ENCODE results near the gene OOEP.
"Not testable (repeated sequence)": the region's sequence is repeated elsewhere in the genome, so short reads cannot be mapped to it uniquely, and the experiment has no call there.

Gene OOEP

DNA sequence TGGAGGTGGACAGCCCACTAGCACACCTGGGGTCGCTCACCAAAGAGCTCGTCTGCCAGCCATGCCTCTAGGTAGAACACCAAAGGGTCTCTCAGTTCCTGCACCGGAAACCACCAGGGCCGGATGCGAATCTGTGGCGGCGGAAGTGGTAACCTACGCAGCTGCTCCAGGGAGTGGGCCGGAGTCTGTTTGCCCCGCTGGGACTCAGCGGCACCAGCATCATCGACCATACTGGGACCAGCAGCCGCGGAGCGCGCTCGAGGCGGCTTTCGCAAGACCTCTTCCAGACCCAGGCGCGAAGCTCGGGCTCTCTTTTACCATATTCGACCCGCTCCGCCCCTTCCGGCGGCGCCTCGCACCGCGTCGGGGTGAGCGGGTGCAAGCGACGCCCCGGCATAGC, at the start of gene OOEP:
OOEP (minus strand) TSS at position 335 of the 400 bp plus-strand sequence; CDS start at position 230, 105 bp downstream.
- no peak for DNase-seq

DNA sequence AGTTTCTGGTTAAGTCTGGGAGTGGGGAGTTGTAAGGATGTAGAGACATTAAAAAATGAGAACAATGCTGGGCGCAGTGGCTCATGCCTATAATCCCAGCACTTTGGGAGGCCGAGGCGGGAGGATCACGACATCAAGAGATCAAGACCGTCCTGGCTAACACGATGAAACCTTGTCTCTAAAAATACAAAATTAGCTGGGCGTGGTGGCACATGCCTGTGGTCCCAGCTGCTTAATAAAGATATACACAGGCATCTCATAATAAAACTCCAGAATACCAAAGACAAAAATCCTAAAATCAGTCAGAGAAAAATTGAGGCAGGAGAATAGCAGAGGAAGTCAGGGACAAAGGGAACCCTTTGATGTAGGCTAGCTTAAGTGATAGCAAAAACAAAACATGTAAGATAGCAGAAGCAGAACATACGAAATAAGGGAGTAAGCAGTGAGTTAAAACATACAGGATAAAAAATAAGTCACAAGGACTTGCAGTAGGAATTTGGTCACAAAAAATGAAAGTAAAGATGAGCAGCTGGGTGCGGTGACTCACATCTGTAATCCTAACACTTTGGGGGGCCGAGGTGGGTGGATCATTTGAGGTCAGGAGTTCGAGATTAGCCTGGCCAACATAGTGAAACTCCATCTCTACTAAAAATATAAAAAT, 48.5 kb upstream of the OOEP start:
- no peak for DNase-seq

DNA sequence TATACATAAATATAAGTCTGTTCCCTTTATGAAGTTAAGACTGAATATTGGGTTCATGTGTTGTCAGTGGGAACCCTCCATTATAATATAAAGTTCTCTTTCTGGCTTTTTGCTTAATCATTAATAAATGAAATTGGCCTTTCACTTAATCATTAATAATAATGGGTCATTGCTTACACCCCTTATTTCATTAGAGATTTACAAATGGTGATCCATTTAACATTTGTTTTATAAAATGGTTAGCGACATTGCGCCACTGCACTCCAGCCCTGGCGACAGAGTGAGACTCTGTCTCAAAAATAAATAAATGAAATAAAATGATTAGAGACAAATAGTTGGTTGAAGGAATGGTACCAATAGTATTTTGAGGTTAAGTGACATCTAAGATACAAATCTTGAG, 43.4 kb upstream of the OOEP start:
- no peak for DNase-seq

DNA sequence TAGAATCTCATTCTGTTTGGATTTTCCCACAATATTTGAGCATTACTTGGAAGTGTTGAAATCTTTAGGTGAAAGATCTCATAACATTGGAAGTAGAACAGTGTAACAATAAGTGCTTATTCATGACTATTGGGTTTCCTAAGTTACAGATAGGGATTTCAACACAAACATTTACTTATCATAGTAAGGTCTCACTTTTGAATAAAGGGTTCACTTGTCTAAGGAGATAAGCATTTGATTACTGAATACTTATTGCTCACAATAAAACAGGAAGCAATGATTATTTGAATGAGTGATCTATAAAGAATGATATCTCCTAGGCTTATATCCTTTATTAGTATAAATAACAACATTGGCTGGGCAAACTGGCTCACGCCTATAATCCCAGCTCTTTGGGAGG, 39.7 kb upstream of the OOEP start:
- no peak for DNase-seq

DNA sequence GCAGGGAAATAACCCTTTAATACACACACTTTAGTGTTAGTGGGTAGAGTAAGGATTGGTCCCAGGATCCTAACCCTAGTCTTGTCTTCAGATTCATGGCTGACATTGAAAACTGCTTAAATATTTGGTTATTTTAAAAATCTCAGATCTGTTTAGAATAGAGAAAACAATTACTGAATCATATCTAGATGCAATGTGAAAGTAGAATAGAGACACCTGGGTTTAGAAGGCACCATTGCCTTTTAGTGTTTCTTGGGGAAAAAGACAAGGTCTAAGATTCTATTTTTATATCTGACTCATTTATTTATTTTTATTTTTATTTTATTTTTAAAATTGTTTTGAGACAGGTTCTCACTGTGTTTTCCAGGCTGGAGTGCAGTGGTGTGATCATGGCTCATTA, 31.0 kb upstream of the OOEP start:
- DNase-seq, result no peak

DNA sequence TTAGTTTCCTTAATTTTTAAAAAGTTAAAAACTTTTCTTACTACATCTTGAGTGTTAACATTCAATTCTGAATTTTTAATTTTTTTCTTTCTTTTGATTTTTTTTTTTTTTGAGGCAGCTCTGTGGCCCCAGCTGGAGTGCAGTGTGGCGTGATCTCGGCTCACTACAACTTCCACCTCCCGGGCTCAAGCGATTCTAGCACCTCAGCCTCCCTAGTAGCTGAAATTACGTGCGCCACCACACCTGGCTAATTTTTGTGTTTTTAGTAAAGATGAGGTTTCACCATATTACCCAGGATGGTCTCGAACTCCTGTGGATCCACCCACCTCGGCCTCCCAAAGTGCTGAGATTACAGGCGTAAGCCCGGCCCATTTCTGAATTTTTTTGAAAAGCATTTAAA, 26.2 kb upstream of the OOEP start:
- no peak for DNase-seq

DNA sequence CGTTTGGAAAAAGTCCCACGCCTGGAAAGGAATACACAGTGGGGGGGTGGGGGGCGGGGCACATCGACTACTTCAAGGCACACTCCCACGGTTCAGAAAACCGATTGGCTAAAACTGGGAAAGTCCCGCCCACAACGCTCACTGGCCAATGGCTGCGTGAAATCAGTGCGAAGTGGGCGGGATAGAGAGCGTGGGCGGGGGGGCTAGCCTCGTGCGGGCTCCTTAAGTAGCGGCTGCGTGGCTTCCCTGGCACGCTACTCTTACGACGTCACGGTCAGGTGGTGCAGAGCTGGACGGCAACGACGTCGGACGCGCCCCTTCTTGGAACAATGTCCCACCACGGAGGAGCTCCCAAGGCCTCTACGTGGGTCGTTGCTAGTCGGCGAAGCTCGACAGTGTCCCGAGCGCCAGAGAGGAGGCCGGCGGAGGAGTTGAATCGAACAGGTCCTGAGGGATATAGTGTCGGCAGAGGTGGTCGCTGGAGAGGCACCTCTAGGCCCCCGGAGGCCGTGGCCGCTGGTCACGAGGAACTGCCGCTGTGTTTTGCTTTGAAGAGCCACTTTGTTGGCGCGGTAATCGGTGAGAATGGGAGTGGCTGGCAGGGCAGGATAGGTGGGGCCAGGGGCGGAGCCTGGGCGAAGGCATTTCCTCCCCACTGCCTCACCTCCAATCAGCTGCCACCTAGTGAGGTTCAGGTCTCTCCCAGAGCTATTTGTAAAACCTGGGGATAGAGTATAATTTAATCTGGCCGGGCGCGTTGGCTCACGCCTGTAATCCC, 25.1 kb upstream of the OOEP start, which contains the start of gene DDX43:
DDX43 (plus strand) TSS at position 252 of the 778 bp plus-strand sequence; CDS start at position 330, 78 bp downstream.
- DNase-seq, result no peak

DNA sequence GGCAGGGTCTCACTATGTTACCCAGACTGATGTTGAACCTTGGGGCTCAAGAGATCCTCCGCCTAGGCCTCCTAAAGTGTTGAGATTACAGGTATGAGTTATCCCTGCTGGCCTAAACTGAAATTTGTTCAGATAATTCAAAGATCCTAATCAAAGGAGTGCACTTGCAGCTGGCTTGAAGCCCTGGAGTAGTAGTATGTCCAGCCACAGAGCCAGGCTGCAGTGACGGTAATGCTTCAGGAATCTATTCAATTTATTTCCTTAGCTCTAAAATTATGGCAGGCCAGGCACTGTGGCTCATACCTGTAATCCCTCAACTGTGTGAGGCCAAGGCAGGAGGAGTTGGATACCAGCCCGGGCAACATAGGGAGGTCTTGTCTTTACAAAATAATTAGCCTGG, 23.6 kb upstream of the OOEP start:
- no peak for DNase-seq

DNA sequence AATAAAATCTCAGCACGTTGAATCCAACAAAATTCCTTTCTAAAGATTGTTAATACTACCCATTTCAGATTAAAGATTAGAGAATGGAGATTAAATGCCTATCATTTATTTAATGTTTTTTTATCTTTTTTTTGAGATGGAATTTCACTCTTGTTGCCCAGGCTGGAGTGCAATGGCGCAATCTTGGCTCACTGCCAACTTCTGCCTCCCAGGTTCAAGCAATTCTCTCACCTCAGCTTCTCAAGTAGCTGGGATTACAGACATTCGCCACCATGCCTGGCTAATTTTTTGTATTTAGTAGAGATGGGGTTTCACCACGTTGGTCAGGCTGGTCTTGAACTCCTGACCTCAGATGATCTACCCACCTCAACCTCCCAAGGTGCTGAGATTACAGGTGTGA, 22.5 kb upstream of the OOEP start:
- DNase-seq, result not testable (repeated sequence)

DNA sequence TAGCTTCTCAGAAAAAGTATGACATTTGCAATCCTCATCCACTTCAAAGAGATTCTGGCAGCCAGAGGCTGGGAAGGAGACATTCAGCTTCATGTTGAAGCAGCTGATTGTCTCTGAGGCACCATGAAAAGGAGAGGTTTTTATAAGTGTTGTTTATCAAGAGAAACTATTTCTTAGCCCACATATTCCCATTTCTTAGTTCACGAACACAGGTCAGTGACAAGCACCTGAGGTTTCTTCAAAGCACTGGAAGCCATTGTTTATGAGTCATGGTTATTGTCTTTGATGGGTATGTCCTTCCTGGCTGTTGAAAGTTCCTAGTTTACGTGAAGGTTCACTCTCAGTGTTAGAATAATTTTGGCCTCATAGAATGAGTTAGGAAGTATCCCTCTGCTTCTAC, 22.0 kb upstream of the OOEP start:
- no peak for DNase-seq

DNA sequence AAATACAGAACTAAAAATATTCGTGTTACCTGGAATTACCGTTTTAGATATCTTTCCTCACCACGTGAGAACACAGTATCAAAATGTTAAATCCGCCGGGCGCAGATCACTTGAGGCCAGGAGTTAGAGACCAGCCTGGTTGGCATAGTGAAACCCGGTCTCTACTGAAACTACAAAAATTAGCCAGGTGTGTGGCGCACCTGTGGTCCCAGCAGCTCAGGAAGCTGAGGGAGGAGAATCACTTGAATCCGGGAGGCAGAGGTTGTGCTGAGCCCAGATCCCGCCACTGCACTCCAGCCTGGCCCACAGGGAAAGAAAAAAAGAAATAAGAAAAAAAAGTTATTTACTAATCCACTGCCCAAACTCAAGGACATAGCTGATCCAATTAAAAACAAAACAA, 20.2 kb upstream of the OOEP start:
- no peak for DNase-seq

DNA sequence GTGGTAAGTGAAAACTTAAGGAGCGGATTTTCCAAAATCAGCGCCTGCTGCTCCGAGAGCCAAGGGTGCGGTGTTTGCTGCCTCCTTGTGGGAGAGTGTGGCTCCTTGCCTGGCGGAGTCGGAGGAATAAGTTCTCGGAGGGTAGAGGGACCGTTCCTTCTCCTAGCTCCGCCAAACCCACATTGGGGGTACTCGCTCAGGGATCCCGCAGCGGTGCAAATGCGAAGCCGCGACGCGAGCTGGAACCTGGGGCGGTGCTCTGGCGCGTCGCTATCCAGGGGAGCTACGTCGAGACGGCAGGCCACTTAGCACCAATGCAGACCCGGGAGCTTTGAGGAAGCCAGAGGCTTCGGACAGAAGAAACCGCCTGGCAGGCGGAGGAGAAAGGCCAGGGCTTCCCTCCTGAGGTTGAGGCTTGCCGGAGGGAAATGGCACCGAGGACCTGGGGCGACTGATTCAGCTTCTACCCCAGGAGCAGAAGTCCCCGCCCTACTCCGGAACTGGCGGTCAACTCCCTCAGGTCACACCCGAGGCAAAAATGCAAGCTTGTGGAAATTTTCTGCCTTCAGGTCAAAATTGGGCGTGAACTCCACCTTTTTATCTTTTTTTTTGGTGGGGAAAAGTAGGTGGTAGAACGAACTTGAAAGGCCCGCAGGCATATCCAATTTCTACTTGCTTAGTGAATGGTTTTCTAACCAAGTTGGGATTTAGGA, 19.3 kb upstream of the OOEP start:
- peak; percentile 10 for DNase-seq

DNA sequence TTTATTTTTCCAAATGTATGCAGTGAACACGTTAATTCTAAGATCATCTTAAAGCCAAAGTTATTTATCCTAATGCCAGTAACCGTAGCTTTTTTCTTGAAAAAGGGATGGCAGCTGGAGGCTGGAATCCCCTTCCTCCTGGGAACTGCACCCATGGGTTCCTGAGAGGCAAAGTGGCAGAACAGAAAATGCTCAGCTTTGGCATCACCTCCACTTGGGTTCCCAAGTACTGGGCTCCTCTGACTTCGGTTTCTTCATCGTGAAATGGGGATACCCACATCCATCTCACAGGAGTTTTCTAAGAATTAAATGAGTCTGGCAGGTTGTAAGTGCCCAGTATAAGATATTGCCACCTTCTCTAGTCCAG, 18.7 kb upstream of the OOEP start:
- DNase-seq, result no peak

DNA sequence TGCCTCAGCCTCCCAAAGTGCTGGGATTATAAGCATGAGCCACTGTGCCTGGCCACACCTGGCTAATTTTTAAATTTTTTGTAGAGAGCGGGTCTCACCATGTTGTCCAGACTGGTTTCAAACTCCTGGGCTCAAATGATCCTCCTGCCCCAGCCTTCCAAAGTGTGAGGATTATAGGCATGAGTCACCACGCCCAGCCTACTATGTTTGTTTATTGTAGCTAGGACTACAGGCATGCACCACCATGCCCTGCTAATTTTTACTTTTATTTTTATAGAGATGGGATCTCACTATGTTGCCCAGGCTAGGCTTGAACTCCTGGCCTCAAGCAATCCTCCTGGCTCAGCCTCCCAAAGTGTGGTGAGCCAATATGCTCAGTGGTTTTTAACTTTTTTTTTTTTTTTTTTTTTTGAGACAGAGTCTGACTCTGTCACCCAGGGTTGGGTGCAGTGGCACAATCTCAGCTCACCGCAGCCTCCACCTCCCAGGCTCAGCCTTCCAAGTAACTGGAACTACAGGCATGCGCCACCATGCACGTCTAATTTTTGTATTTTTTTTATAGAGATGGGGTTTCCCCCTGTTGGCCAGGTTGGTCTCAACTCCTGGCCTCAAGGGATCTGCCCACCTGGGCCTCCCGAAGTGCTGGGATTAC, 12.9 kb upstream of the OOEP start:
- DNase-seq, result no peak

DNA sequence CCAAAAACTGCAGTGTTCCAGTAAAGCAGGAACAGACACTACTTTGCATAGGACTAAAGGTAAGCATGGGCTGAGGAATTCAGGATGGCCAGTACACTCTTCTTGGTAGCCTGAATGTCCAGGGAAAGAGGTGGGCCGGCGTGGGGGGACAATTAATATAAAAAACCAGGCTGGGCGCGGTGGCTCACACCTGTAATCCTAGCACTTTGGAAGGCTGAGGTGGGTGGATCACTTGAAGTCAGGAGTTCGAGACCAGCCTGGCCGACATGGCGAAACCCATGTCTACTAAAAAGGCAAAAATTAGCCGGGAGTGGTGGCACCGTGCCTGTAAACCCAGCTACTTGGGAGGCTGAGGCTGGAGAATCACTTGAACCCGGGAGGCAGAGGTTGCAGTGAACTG, 11.8 kb upstream of the OOEP start:
- DNase-seq, result not testable (repeated sequence)

DNA sequence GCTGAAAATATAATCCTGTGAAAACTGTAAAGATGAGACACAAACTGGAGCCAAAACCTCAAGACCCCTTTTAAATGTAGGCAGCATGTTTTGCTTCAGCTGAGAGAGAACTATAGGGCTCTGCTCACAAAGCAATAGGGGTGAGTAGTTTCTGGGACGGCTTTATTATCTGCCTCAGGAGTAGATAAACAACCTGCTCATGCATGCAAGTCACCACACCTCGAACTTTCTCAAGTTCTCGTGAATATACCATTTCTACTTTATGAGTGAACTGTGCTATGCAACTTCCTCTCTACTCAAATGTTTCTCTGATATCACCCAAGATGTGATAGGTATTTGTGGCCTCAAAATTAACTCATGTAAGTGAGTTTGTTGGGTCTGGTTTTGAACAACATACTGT, 7.5 kb upstream of the OOEP start:
- no peak for DNase-seq

DNA sequence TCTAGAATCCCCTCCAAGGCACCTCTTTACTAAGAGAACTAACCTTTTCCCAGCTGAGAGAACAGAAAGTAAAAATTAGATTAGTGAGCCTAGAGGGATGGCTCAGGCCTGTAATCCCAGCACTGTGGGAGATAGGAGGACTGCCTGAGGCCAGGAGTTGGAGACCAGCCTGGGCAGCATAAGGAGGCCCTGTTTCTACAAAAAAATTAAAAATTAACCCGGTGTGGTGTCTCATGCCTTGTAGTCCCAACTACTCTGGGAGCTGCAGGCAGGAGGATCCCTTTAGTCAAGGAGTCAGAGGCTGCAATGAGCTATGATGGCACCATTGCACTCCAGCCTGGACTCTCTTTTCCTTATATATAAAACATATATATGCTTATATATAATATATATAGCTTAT, 5.5 kb upstream of the OOEP start:
- DNase-seq, result no peak

DNA sequence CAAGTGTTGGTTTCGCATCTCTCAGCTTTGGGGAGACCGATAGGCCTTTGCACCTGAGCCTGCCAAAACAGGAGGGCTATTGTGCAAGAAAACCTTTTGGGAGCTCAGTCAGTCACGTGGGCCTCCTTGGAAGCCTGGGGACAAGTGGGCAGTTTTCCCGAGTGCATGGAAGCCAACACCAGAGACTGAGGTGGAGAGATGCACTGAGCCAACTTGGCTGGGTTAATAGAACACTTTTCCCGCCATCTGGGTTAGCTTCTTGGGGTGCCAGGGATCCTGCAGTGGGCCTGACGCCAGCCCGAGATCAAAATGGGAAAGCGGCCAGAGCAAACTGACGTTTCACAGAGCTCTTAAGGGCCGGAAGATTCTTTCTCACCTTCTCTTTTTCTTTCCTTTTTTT, 2.8 kb upstream of the OOEP start:
- no peak for DNase-seq

DNA sequence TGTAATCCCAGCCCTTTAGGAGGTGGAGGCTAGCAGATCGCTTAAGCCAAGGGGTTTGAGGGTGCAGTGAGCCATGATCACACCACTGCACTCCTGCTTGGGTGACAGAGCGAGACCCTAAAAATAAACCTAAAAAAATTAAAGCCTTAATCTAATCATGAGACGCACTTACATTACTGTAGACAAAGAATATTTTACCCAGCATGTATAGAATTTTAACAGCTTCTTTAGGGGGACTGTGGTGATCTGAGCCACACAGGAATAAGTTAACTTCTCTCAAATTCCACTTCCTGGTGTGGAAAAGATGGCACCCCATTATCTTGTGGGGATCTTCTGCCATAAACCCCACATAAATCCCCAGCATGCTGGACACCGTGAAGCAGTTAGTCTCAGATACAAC, 2.3 kb upstream of the OOEP start:
- no peak for DNase-seq

DNA sequence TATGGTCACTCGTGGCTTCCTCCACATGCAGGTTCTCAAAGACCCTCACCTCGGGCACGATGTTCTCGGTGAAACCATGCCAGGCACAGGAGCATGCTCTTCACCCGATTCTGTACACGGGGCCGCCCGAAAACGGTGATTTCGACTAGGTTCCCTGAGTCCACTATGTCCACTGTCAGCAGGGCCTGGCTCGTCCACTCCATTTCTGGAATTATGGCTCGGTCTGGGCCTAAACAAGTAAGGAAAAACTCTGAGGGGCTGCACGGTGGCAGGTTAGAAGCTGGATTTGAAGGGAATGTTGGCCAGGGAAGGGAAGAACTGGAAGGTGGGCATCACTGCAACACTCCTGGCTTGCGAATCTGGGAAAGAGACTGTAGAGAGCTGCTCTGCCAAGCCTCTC, 540 bp downstream of the OOEP start:
- no peak for DNase-seq

DNA sequence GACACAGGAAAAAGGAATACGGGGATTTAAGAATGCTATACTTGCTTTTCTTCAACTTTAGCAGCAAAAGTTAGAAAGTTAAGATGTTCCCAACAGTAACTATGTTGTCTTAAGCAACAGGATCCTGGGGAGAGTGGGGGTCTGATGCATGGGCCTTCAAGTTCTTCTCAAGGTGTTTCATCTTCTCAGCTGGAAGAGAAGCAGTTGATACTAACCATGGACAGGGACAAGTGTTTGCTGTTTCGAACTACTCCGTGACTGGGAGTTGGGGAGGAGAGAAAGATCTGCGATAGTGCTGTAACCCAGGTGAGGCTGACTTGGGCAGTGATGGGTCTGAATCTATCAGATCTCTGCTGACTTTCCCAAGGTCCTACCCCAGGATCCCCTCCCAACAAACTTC, 1.0 kb downstream of the OOEP start:
- DNase-seq, result no peak

DNA sequence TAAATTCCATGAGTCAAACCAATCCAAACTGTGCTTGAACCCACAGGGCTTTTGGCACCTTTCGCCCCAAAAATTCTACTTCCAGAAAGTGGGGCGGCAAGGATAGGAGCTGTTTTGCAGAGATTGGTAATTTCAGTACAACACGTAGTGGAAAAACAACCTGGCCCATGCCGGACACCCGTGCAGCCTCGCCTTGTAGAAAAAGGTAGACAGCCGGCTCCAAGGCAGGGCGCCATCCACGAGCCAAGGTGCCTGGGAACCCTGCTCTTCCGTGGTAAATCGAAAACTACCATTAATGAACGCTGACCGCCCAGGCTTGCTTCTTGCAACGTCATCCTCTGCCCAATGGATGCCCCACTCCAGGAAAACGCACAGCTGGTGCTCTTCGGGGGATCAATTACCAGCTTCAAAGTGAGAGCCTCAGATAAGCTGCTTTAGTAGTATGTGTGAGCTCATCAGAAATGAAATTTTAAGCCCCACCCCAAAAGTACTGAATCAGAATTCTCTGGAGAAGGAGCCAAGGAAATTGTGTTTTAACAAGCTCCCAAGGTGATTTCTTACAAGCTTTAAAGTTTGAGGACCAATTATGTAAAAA, 1.8 kb downstream of the OOEP start:
- no peak for DNase-seq

DNA sequence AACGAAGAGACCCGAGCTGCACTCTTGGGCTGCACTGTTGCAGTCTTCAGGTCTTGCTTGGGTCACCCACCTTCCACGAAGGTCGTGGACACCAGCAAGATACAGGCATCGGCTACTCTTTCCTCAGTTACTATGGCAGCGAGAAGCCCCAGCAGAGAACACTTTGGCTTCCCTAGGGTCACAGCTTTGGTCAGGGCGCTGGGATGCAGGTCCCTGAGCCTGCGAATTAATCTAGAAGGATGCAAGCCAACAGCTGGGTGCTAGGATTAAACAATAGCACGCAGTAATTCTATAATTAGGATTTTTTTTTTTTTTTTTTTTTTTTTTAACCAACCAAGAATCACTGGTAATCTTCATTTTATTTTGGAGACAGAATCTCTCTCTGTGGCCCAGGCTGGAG, 5.1 kb downstream of the OOEP start:
- DNase-seq, result no peak
